AG20443 (cell line): ENCODE measurements around the gene STARD13.

Source experiments
- DNase-seq: peaks from one replicate; pipeline ENCODE4 v3.0.0; 2012; ENCODE audit warnings: low spot score, mixed read lengths

STARD13 gene

DNA sequence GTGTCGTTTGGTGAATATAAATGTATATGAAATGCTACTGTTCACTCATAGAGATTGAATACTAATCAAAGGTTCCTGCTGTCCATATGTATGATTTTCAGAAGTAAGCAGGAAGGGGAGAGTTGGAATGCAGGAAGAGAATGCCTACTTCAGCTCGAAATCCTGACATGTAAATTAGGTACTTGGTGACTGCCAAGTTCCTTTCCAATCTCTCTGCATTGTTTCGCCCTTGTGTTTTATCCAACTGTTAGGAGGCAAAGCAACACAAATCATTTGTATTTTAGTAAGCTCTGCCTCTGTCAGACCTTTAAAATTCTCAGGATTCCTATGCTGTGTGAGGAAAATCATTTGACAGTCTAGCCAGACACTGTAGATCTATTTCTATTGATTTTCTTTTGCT lies 9.0 kb downstream of the STARD13 start:
- DNase-seq: no peak

GRCh38 chr13:33275916-33276315 lies 9.6 kb downstream of the STARD13 start:
- DNase-seq: peak; percentile 42

GRCh38 chr13:33274264-33274663 lies 11.3 kb downstream of the STARD13 start:
- no peak for DNase-seq

- DNase-seq: no peak
Measured at GRCh38 chr13:33272531-33273124, 12.9 kb downstream of the STARD13 start.

DNA sequence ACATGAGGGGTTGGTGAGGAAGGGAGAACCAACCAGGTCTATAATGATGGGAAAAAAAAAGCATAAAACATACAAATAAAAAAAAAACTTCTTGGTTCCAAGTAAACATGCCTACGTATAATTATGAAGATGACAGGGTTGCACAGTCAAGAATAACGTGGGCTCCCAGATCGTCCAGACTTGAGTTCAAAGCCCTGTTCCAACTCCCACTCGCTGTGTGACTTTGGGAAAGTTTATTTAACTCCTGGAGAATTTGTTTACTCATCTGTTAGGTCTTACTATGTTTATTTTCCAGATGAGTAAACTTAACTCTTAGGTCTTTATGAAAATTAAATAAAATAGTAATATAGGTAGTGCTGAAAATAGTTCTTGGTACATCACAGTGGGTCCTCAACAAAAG lies 13.8 kb downstream of the STARD13 start:
- DNase-seq: no peak

DNA sequence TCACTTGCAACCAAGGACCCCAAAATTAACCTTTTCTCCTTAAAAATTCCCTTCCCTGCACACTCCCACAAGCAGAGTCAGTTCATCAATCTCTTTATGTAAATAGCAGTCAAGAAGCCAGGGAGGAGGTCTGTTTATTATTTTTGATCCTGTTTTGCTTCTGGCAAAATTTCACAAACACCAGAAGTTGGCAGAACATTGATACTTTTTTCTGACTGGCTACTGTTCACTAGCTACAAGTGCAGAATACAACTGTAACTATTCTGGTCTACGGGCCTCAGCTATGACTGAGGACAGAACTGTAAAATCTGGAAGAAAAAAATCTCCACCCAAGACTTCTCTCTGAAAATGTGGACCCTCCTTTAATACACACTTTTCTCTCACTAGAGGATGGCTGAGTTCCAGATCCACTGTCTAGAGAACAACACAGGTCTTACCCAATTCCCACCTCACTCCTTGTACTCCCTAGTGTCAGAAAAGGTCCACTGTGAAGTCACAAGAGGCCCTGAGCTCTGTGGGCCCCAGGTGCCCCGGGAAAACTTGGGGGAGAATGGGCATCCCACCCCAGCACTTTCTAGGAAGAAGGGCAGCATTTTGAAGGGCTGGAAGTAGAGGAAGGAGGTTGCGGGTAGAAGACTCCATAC lies 14.5 kb downstream of the STARD13 start:
- DNase-seq: no peak

DNA sequence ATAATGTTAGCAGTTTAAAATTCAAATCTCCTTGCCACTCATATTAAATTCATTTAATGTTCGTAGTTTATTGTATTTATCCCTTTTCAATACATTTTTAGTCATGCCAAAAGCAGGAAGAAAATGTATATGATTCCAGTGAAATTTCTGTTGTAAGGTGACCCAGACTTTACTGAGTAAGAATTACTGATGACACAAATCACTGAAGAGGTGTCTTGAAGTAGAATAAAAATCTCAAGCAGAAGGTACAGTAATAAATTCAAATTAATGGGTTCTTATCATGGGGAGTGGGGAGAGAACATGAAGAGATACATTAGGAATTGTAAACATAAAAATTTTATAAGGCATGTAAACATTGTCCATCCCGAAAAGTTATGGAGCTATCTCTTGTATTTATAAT lies 19.9 kb downstream of the STARD13 start:
- no peak for DNase-seq

DNA sequence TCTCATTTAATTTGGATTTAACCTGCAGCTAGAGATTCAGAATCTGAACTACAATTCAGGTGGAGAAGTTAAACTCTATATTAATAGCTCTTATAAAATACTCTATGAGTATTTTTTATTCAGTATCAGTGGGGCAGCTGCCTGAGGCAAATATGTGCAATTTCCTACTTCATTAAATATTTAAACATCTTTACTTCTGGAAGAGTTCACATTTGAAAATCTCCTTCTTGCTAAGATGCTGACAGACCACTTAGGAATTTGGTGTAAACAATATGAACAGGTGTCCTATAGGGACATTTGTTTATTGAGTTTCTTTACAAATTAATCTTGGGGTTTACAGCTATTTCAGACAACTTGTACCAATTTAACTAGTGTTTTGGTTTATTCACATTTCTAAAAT lies 20.4 kb downstream of the STARD13 start:
- no peak for DNase-seq

DNA sequence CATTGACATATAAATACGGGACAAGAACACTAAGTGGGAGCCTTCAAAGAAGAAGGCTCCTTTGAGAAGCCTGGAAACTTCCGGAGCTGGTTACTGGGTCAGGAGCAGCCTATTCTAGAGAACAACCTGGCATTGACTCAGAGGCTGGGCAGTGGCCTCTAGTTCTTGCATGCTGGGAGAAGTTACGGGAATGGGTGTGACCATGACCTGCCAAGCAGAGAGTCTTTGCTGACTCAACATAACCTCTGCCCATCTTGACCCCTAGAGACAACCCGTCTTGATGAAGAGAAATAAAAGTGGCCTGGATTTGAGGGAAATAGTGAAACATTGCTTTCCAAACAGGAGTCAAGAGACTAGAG lies 21.0 kb downstream of the STARD13 start:
- no peak for DNase-seq

GRCh38 chr13:33263976-33264619 lies 21.5 kb downstream of the STARD13 start:
- DNase-seq: no peak

- no peak for DNase-seq
Measured at GRCh38 chr13:33263484-33263883, 22.1 kb downstream of the STARD13 start.

- DNase-seq: no peak
Measured at GRCh38 chr13:33262997-33263396, 22.6 kb downstream of the STARD13 start.

GRCh38 chr13:33262594-33262993 lies 23.0 kb downstream of the STARD13 start:
- no peak for DNase-seq

- no peak for DNase-seq
Measured at GRCh38 chr13:33262062-33262487, 23.5 kb downstream of the STARD13 start.

- no peak for DNase-seq
Measured at GRCh38 chr13:33261387-33262061, 24.0 kb downstream of the STARD13 start.

- no peak for DNase-seq
Measured at GRCh38 chr13:33260168-33261098, 25.1 kb downstream of the STARD13 start.

GRCh38 chr13:33259296-33259695 lies 26.3 kb downstream of the STARD13 start:
- no peak for DNase-seq

- DNase-seq: no peak
Measured at GRCh38 chr13:33258808-33259193, 26.8 kb downstream of the STARD13 start.

GRCh38 chr13:33257841-33258807 lies 27.4 kb downstream of the STARD13 start:
- peak; percentile 47 for DNase-seq

- DNase-seq: no peak
Measured at GRCh38 chr13:33256148-33256840, 29.3 kb downstream of the STARD13 start.
